ENCODE measurements around the gene DGKI. TPM values are rescaled to one million over a fixed set of nuclear protein-coding genes. Genes with fewer than 3 reads are reported as not detected.

The DGKI gene
- total and polyA plus RNA-seq, 2 donors (not counting 1 experiment from before 2014, with no cell fraction given) = not detected

DNA sequence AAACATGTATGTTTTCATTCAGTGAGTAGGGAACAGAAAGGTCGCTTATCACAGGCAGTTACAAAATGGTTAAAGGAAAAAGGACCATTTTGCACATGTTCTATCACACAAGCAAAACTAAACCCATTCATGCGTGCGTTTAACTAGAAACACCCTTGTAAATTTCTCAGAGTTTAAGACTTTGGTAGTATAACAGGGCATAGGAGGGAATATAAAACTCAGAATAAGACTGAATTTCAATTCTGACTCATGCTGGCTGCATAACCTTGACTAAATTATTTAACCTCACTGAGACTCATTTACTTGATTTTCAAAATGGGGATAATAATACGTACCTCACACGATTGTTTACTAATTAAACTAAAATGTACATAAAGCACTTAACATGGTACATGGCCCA lies 259.4 kb downstream of the DGKI start:
- ChIA-PET POLR2A (no interaction called here), CTCF (no interaction called here)
- H3K27ac Mint-ChIP-seq = no peak overlapping the region
- Histone ChIP-seq H3K4me2 (replicated peaks; ENCODE audit: low read depth, low read length, poor library complexity, severe bottlenecking) (no peak overlapping the region), H4K20me1 (ENCODE audit: control insufficient read depth, insufficient read depth, low read length, poor library complexity, severe bottlenecking) (no peaks in the 10 kb centered on the region), H3K36me3 (replicated peaks in 1 of 2; ENCODE audit: control extremely low read depth in 1 of 2, control insufficient read depth in 1 of 2, extremely low read depth in 1 of 2, insufficient read depth in 2 of 2, low read length in 1 of 2) (no peaks in the 10 kb centered on the region), H2AFZ (ENCODE audit: insufficient read depth, low read depth, low read length, poor library complexity, severe bottlenecking) (no peak overlapping the region), H3K9ac (ENCODE audit: low read length) (no peak overlapping the region), H3K27ac (ENCODE audit: low read length in 2 of 2) (no peak overlapping the region), H3K4me3 (ENCODE audit: control extremely low read depth in 1 of 5, extremely low read depth in 1 of 5, insufficient read depth in 1 of 5, low read depth in 2 of 5, low read length in 4 of 5) (no peak overlapping the region), H3K4me1 (ENCODE audit: control insufficient read depth in 2 of 2, insufficient read depth in 2 of 2, low read length in 2 of 2) (no peaks in the 10 kb centered on the region), H3K79me2 (ENCODE audit: control insufficient read depth, insufficient read depth, low read length) (no peaks in the 10 kb centered on the region), H3K27me3 (replicated peaks in 1 of 4; ENCODE audit: control extremely low read depth in 1 of 4, control insufficient read depth in 3 of 4, insufficient read depth in 4 of 4, low read length in 3 of 4) (no peaks in the 10 kb centered on the region), H3K9me3 (ENCODE audit: control extremely low read depth in 1 of 3, control insufficient read depth in 2 of 3, insufficient read depth in 1 of 3, low read length in 2 of 3) (no peaks in the 10 kb centered on the region)
- no peaks in the 10 kb centered on the region for H3K4me1 Mint-ChIP-seq
- H3K4me3 Mint-ChIP-seq = no peak overlapping the region
- ATAC-seq (ENCODE audit: low read depth) (no peak), DNase-seq (no peak)
- TF ChIP-seq, protein P1, sequence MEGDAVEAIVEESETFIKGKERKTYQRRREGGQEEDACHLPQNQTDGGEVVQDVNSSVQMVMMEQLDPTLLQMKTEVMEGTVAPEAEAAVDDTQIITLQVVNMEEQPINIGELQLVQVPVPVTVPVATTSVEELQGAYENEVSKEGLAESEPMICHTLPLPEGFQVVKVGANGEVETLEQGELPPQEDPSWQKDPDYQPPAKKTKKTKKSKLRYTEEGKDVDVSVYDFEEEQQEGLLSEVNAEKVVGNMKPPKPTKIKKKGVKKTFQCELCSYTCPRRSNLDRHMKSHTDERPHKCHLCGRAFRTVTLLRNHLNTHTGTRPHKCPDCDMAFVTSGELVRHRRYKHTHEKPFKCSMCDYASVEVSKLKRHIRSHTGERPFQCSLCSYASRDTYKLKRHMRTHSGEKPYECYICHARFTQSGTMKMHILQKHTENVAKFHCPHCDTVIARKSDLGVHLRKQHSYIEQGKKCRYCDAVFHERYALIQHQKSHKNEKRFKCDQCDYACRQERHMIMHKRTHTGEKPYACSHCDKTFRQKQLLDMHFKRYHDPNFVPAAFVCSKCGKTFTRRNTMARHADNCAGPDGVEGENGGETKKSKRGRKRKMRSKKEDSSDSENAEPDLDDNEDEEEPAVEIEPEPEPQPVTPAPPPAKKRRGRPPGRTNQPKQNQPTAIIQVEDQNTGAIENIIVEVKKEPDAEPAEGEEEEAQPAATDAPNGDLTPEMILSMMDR (IDR thresholded peaks at IDR 0.05) = no peak
- no peak for TF ChIP-seq EZH2 (IDR thresholded peaks at IDR 0.05; ENCODE audit: borderline replicate concordance, insufficient read depth, low read depth, low read length, poor library complexity, severe bottlenecking)
- intact Hi-C loops (cut with micrococcal nuclease) = no loop called here
- no CpG with 5 or more reads among the region's 5 CpGs for WGBS (ENCODE audit: insufficient coverage)
- H3K9me3 Mint-ChIP-seq (ENCODE audit: insufficient read depth) = no peaks in the 10 kb centered on the region
- H3K27me3 Mint-ChIP-seq = peaks cover 8% of the 10 kb centered on the region

GRCh38 chr7:137585591-137585990 lies 261.2 kb downstream of the DGKI start:
- Histone ChIP-seq H2AFZ (ENCODE audit: insufficient read depth, low read depth, low read length, poor library complexity, severe bottlenecking) (no peak overlapping the region), H3K27me3 (replicated peaks in 1 of 4; ENCODE audit: control extremely low read depth in 1 of 4, control insufficient read depth in 3 of 4, insufficient read depth in 4 of 4, low read length in 3 of 4) (no peaks in the 10 kb centered on the region), H3K27ac (ENCODE audit: low read length in 2 of 2) (no peak overlapping the region), H4K20me1 (ENCODE audit: control insufficient read depth, insufficient read depth, low read length, poor library complexity, severe bottlenecking) (no peaks in the 10 kb centered on the region), H3K79me2 (ENCODE audit: control insufficient read depth, insufficient read depth, low read length) (no peaks in the 10 kb centered on the region), H3K9me3 (ENCODE audit: control extremely low read depth in 1 of 3, control insufficient read depth in 2 of 3, insufficient read depth in 1 of 3, low read length in 2 of 3) (no peaks in the 10 kb centered on the region), H3K4me3 (ENCODE audit: control extremely low read depth in 1 of 5, extremely low read depth in 1 of 5, insufficient read depth in 1 of 5, low read depth in 2 of 5, low read length in 4 of 5) (no peak overlapping the region), H3K4me1 (ENCODE audit: control insufficient read depth in 2 of 2, insufficient read depth in 2 of 2, low read length in 2 of 2) (no peaks in the 10 kb centered on the region), H3K9ac (ENCODE audit: low read length) (no peak overlapping the region), H3K36me3 (replicated peaks in 1 of 2; ENCODE audit: control extremely low read depth in 1 of 2, control insufficient read depth in 1 of 2, extremely low read depth in 1 of 2, insufficient read depth in 2 of 2, low read length in 1 of 2) (no peaks in the 10 kb centered on the region), H3K4me2 (replicated peaks; ENCODE audit: low read depth, low read length, poor library complexity, severe bottlenecking) (no peak overlapping the region)
- no peaks in the 10 kb centered on the region for H3K4me1 Mint-ChIP-seq
- H3K9me3 Mint-ChIP-seq (ENCODE audit: insufficient read depth) = no peaks in the 10 kb centered on the region
- DNase-seq = no peak
- no peak overlapping the region for H3K27ac Mint-ChIP-seq
- ChIA-PET POLR2A (no interaction called here), CTCF (no interaction called here)
- intact Hi-C loops (cut with micrococcal nuclease) = no loop called here
- WGBS (ENCODE audit: insufficient coverage) = 93% methylated on average over 3 of the region's 3 CpGs
- no peak for ATAC-seq (ENCODE audit: low read depth)
- peaks cover 8% of the 10 kb centered on the region for H3K27me3 Mint-ChIP-seq
- H3K4me3 Mint-ChIP-seq = no peak overlapping the region
- TF ChIP-seq, protein P1 (IDR thresholded peaks at IDR 0.05) = no peak
- TF ChIP-seq EZH2 (IDR thresholded peaks at IDR 0.05; ENCODE audit: borderline replicate concordance, insufficient read depth, low read depth, low read length, poor library complexity, severe bottlenecking) = no peak

Data from B cell (primary cell).